HG02973 (cell line): ENCODE data around the gene LGALS3BP.

Experiments used
- ATAC-seq: cut with Tn5 transposase; IDR thresholded peaks from one replicate; pipeline ENCODE4 v1.9.1; 2021; ENCODE audit warnings: moderate library complexity; ENCODE audit not compliant: unreplicated experiment

Gene LGALS3BP

GRCh38 chr17:78986048-78986648, 6.4 kb upstream of the LGALS3BP start:
- no peak for ATAC-seq

- no peak for ATAC-seq
These were observed 5.7 kb upstream of the LGALS3BP start for GRCh38 chr17:78985395-78985794.

GRCh38 chr17:78981010-78981888, 1.5 kb upstream of the LGALS3BP start:
- no peak for ATAC-seq

GRCh38 chr17:78980624-78980972, 875 bp upstream of the LGALS3BP start:
- no peak for ATAC-seq

- no peak for ATAC-seq
These were observed 1.4 kb downstream of the LGALS3BP start for GRCh38 chr17:78977997-78978973.

GRCh38 chr17:78977681-78977943, 2.1 kb downstream of the LGALS3BP start:
- no peak for ATAC-seq

- no peak for ATAC-seq
These were observed 2.6 kb downstream of the LGALS3BP start for GRCh38 chr17:78976907-78977680.

GRCh38 chr17:78974635-78975591, 4.8 kb downstream of the LGALS3BP start:
- no peak for ATAC-seq

GRCh38 chr17:78973792-78974520, 5.8 kb downstream of the LGALS3BP start:
- ATAC-seq = no peak

GRCh38 chr17:78973196-78973595, 6.5 kb downstream of the LGALS3BP start:
- ATAC-seq = no peak

- no peak for ATAC-seq
These were observed 7.1 kb downstream of the LGALS3BP start for GRCh38 chr17:78972507-78973105.

GRCh38 chr17:78971756-78972506, 7.8 kb downstream of the LGALS3BP start:
- no peak for ATAC-seq

GRCh38 chr17:78970834-78971755, 8.6 kb downstream of the LGALS3BP start:
- ATAC-seq = no peak

GRCh38 chr17:78969865-78970264, 9.9 kb downstream of the LGALS3BP start:
- no peak for ATAC-seq

GRCh38 chr17:78967782-78968362, 11.9 kb downstream of the LGALS3BP start:
- no peak for ATAC-seq

GRCh38 chr17:78966910-78967600, 12.7 kb downstream of the LGALS3BP start:
- no peak for ATAC-seq
